K562 (cell line): Measurements from ENCODE around the gene RMC1. TPM values are rescaled to one million over a fixed set of nuclear protein-coding genes. Genes with fewer than 3 reads are reported as not detected.

Source experiments
- ATAC-seq: fragments of 200-7000 bp; cut with Tn5 transposase; 3 replicates; pipeline ENCODE4 v1.9.1; 2020; ENCODE audit warnings: moderate library complexity
- BruUV-seq: library from RNA; stranded (reverse); fragments of 400-500 nt; replicated peaks from 2 replicates; lab custom pipeline; 2021; lab: Mats Ljungman, UMichigan
- CTCF ChIA-PET: fragments of 300-600 bp; formaldehyde crosslinking; extraction: SDS; loops from one replicate; lab custom pipeline; 2021; ENCODE audit warnings: low intra/inter-chr PET ratio; lab: Yijun Ruan, JAX
- POLR2A ChIA-PET: fragments of 300-600, 350-650 bp; sonication (Branson Sonifier 250); formaldehyde crosslinking; extraction: SDS; loops from one replicate; lab custom pipeline; 2021; ENCODE audit warnings: antibody characterized with exemption, inconsistent platforms; lab: Yijun Ruan, JAX
- DNase-seq, 4 experiments: peaks; one replicate each; pipeline versions ENCODE4 v3.0.0 to v3.0.0-alpha.2; 2011 to 2018; ENCODE audit warnings: low spot score in 3 of 4, mixed read lengths in 3 of 4; ENCODE audit errors: extremely low read depth in 1 of 4
- FAIRE-seq: peaks from 2 replicates; lab custom pipeline; 2011; peaks lifted over from hg19 to GRCh38; lab: Jason Lieb, UNC
- H2AFZ ChIP-seq: 2 replicates; pipeline ENCODE4 v1.6.0; 2011; ENCODE audit warnings: low read depth, low read length, control low read depth, inconsistent platforms
- H3K27ac ChIP-seq: fragments of 200-600 bp; 3 replicates; pipeline ENCODE4 v1.8.0; 2011; ENCODE audit warnings: low read depth, mild to moderate bottlenecking, control low read depth, inconsistent platforms, low read length, moderate library complexity, mixed read lengths; ENCODE audit errors: extremely low read depth
- H3K27me3 ChIP-seq, 2 experiments: fragments of 300-600 bp in 1 of 2; 2 replicates in 1 of 2; 3 replicates in 1 of 2; pipeline versions ENCODE4 v1.6.0 to v1.8.0; 2011; ENCODE audit warnings: inconsistent platforms in 2 of 2, low read length in 2 of 2, mild to moderate bottlenecking in 1 of 2, mixed read lengths in 1 of 2, moderate library complexity in 1 of 2; ENCODE audit not compliant: control insufficient read depth in 2 of 2, insufficient read depth in 2 of 2
- H3K36me3 ChIP-seq: fragments of 300-600 bp; 3 replicates; pipeline ENCODE4 v1.8.0; 2011; ENCODE audit warnings: mild to moderate bottlenecking, low read length, inconsistent platforms; ENCODE audit not compliant: control insufficient read depth, insufficient read depth
- H3K4me1 ChIP-seq, 2 experiments: fragments of 200-600 bp in 1 of 2; replicated peaks in 1 of 2; 2 replicates in 1 of 2; 3 replicates in 1 of 2; pipeline versions ENCODE4 v1.5.1 to v1.8.0; 2011; ENCODE audit warnings: inconsistent platforms in 2 of 2, low read length in 2 of 2, mild to moderate bottlenecking in 1 of 2, mixed read lengths in 1 of 2, moderate library complexity in 1 of 2; ENCODE audit not compliant: control insufficient read depth in 2 of 2, insufficient read depth in 2 of 2
- H3K4me2 ChIP-seq: 2 replicates; pipeline ENCODE4 v1.6.1; 2011; ENCODE audit warnings: low read length, control low read depth, inconsistent platforms, mixed read lengths; ENCODE audit not compliant: insufficient read depth
- H3K4me3 ChIP-seq: fragments of 200-600 bp; sonication (generic), shearing (Covaris generic); 2 replicates; pipeline ENCODE4 v1.5.1; 2016; ENCODE audit warnings: control low read depth, inconsistent platforms
- H3K79me2 ChIP-seq: fragments of 200-600 bp; 3 replicates; pipeline ENCODE4 v1.8.0; 2011; ENCODE audit warnings: low read length, inconsistent platforms; ENCODE audit not compliant: control insufficient read depth, insufficient read depth
- H3K9ac ChIP-seq, 2 experiments: 2 replicates each; pipeline versions ENCODE4 v1.6.0 to v1.6.1; 2011; ENCODE audit warnings: low read depth in 2 of 2, low read length in 2 of 2, control low read depth in 1 of 2, inconsistent platforms in 1 of 2, mild to moderate bottlenecking in 1 of 2, mixed read lengths in 1 of 2; ENCODE audit not compliant: insufficient read depth in 1 of 2
- H3K9me1 ChIP-seq: one replicate; pipeline ENCODE4 v1.6.0; 2011; ENCODE audit warnings: inconsistent platforms, mild to moderate bottlenecking, low read length, moderate library complexity; ENCODE audit not compliant: control insufficient read depth, insufficient read depth
- H3K9me3 ChIP-seq: replicated peaks from 2 replicates; pipeline ENCODE4 v1.5.1; 2011; ENCODE audit warnings: low read depth, low read length, inconsistent platforms; ENCODE audit not compliant: control insufficient read depth, insufficient read depth
- H4K20me1 ChIP-seq: replicated peaks from 2 replicates; pipeline ENCODE4 v1.6.1; 2011; ENCODE audit warnings: low read length, inconsistent platforms, mixed read lengths; ENCODE audit not compliant: control insufficient read depth, insufficient read depth
- BCOR ChIP-seq: fragments of 450-650 bp; IDR thresholded peaks from 2 replicates; pipeline ENCODE4 v1.6.1; 2016
- CHD1 ChIP-seq: fragments of 200-600 bp; sonication (generic); IDR thresholded peaks from one replicate; pipeline ENCODE4 v1.6.1; 2012; ENCODE audit warnings: mild to moderate bottlenecking, moderate library complexity, low read length, inconsistent platforms
- DLX4 ChIP-seq: fragments of 250-450 bp; sonication (Bioruptor Pico); IDR thresholded peaks from 2 replicates; pipeline ENCODE4 v1.6.1; 2021; ENCODE audit warnings: mild to moderate bottlenecking
- ELF1 ChIP-seq: fragments of 200-800 bp; sonication (Bioruptor generic); IDR thresholded peaks from 2 replicates; pipeline ENCODE4 v1.6.1; 2016; ENCODE audit warnings: missing genetic modification characterization, missing compliant biosample characterization
- HCFC1 ChIP-seq: IDR thresholded peaks from 2 replicates; pipeline ENCODE4 v1.6.1; 2012; ENCODE audit warnings: low read depth, low read length, improper control_type of control experiment
- JUNB ChIP-seq: fragments of 450-650 bp; formaldehyde crosslinking; conservative IDR thresholded peaks from 2 replicates; pipeline ENCODE4 v1.4.0; 2020; ENCODE audit warnings: mild to moderate bottlenecking
- LARP7 ChIP-seq: fragments of 450-650 bp; IDR thresholded peaks from 2 replicates; pipeline ENCODE4 v1.6.1; 2016
- MIER1 ChIP-seq: fragments of 450-650 bp; IDR thresholded peaks from 2 replicates; pipeline ENCODE4 v1.6.1; 2016; ENCODE audit warnings: antibody characterized with exemption, mild to moderate bottlenecking, low read depth
- NFE2L1 ChIP-seq: fragments of 450-650 bp; IDR thresholded peaks from 2 replicates; pipeline ENCODE4 v1.6.1; 2016; ENCODE audit warnings: missing genetic modification characterization, low read depth, mild to moderate bottlenecking, missing compliant biosample characterization, moderate library complexity, borderline replicate concordance
- NKRF ChIP-seq: fragments of 450-650 bp; IDR thresholded peaks from 2 replicates; pipeline ENCODE4 v1.6.1; 2016; ENCODE audit warnings: borderline replicate concordance
- RB1 ChIP-seq: fragments of 450-650 bp; IDR thresholded peaks from 2 replicates; pipeline ENCODE4 v1.6.1; 2017; ENCODE audit warnings: low read depth, mild to moderate bottlenecking
- RBM15 ChIP-seq: fragments of 200-400 bp; formaldehyde crosslinking; IDR thresholded peaks from 2 replicates; pipeline ENCODE4 v1.6.1; 2018; ENCODE audit warnings: mild to moderate bottlenecking, low read length, moderate library complexity; ENCODE audit not compliant: insufficient read depth
- TCF7L2 ChIP-seq: fragments of 150-350 bp; IDR thresholded peaks from 2 replicates; pipeline ENCODE4 v1.6.1; 2016; ENCODE audit warnings: low read depth, mild to moderate bottlenecking, low read length, moderate library complexity
- TGIF2 ChIP-seq: sonication (generic); formaldehyde crosslinking; IDR thresholded peaks from 2 replicates; pipeline ENCODE4 v1.8.1; 2022; ENCODE audit warnings: mild to moderate bottlenecking, missing genetic modification reagents, moderate library complexity
- XRCC4 ChIP-seq: IDR thresholded peaks from one replicate; pipeline ENCODE4 v1.6.1; 2011; ENCODE audit not compliant: insufficient read depth, insufficient read length; ENCODE audit errors: extremely low read depth
- ZFX ChIP-seq: sonication (generic); formaldehyde crosslinking; IDR thresholded peaks from 2 replicates; pipeline ENCODE4 v1.8.0; 2022; ENCODE audit warnings: mild to moderate bottlenecking, missing genetic modification reagents, moderate library complexity
- ZNF436 ChIP-seq: fragments of 250-450, 450-650 bp; sonication (Bioruptor Pico); formaldehyde crosslinking; IDR thresholded peaks from 2 replicates; pipeline ENCODE4 v1.7.0; 2020; ENCODE audit warnings: mild to moderate bottlenecking
- ZNF589 ChIP-seq: fragments of 200-800 bp; sonication (Bioruptor generic); IDR thresholded peaks from 2 replicates; pipeline ENCODE4 v1.6.1; 2016; ENCODE audit warnings: low read depth, missing genetic modification characterization, missing compliant biosample characterization
- ZNF695 ChIP-seq: fragments of 450-650 bp; formaldehyde crosslinking; IDR thresholded peaks from 2 replicates; pipeline ENCODE4 v1.4.0; 2020; ENCODE audit warnings: mild to moderate bottlenecking, moderate library complexity
- WGBS: fragments of 100-300 bp; shearing (Covaris generic); methylation state at CpG from one replicate; pipeline ENCODE4 v1.1.6; 2016; ENCODE audit warnings: low coverage, mixed read lengths; ENCODE audit not compliant: insufficient coverage; ENCODE audit errors: missing lambda C conversion rate; 5-methylcytosine and 5-hydroxymethylcytosine counted together
- in situ Hi-C: fragments of 300-500 bp; cut with MboI; formaldehyde crosslinking; loops from 4 replicates; pipeline ENCODE4 v1.15.0; 2018; ENCODE audit warnings: inconsistent platforms, mixed read lengths
- intact Hi-C: fragments of 100-400 bp; cut with micrococcal nuclease; formaldehyde crosslinking; loops from 2 replicates; pipeline ENCODE4 v1.14.2; 2022
- polyA plus RNA-seq, 8 experiments: library from polyadenylated mRNA; depleted of rRNA in 4 of 8; stranded (reverse) in 5 of 8; unstranded in 3 of 8; fragments of >200 nt; fragmentation: Nextera tagmentation in 2 of 8; fragmentation: Illumina TruSeq in 1 of 8; extraction: Ambion mirVana in 2 of 8; extraction: Trizol in 1 of 8; gene quantifications; 2 replicates each; pipeline versions ENCODE4 v1.2.1 to v1.2.3, GENCODE V29; 2011 to 2014; ENCODE audit warnings: inconsistent platforms in 1 of 8, missing spikeins in 1 of 8
- total RNA-seq, 7 experiments: library from RNA; depleted of rRNA in 6 of 7; stranded (reverse); fragments of >200 nt in 6 of 7; fragmentation: Illumina TruSeq in 2 of 7; extraction: Trizol in 2 of 7; gene quantifications; 2 replicates each; pipeline versions ENCODE4 v1.2.1 to v1.2.3, GENCODE V29; 2011 to 2021; ENCODE audit warnings: low replicate concordance in 1 of 7
- TF ChIP-seq, protein P1 (sequence below): fragments of 250-450 bp; sonication (Bioruptor Pico); IDR thresholded peaks from 2 replicates; pipeline ENCODE4 v1.9.0; 2021; ENCODE audit warnings: mild to moderate bottlenecking, inconsistent platforms

RMC1 gene
- total and polyA plus RNA-seq, 9 of the 15 experiments (the other 6 are each of a cell fraction or from before 2014, with no cell fraction given), result 7.5 to 42.4 (median 35.5) TPM

DNA sequence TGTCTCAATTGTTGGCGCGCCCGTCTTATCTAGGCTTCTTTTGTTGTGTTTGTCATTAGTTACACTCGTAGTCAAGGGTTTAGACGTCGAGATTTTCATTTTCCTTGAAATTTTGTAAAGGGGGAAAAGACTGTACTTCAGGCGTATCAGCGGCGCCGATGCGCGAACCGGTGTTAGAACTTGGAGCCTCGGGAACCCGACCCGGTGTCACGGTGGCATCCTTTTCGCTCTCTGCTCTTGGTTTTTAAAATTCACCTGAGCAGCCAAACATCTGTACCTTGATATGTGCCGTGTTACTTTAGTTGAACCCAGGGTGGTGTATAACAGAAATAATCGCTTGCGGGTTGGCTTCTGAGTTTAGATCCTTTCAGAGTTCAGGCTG is 643 bp downstream of the RMC1 start:
- ChIA-PET CTCF (no interaction called here), POLR2A (interaction anchor here (0.6 to 1.6 kb wide), 2 partner anchors 12 to 138 kb away, joined by 3 to 5 read pairs; no protein-coding TSS in a partner anchor)
- H3K9me1 ChIP-seq, result peaks cover 3% of the 10 kb centered on the region
- in situ Hi-C loops, result loop anchor here (10.0 kb wide), 1 partner anchor 211 kb away; no protein-coding TSS in a partner anchor
- ATAC-seq, result no peak
- BruUV-seq, result no TSS peak
- peaks cover 18% of the 10 kb centered on the region for H3K79me2 ChIP-seq
- peak overlapping the region; percentile 84 to 92 for H3K9ac ChIP-seq
- 2% methylated on average over 21 of the region's 21 CpGs for WGBS
- H2AFZ ChIP-seq, result peak overlapping the region; percentile 84
- peaks cover 20 to 21% of the 10 kb centered on the region in 2 experiments; a peak in 4 of 5 replicates for H3K4me1 ChIP-seq
- H3K36me3 ChIP-seq, result peaks cover 33% of the 10 kb centered on the region
- H3K27me3 ChIP-seq, result no peaks in the 10 kb centered on the region
- peak overlapping the region; percentile 89 for H3K4me2 ChIP-seq
- H3K27ac ChIP-seq, result peak overlapping the region; percentile 70
- H4K20me1 ChIP-seq, result 0 out of 2 replicates have a peak, but pooled peaks cover 3% of the 10 kb centered on the region
- H3K9me3 ChIP-seq, result no peaks in the 10 kb centered on the region
- H3K4me3 ChIP-seq, result peak overlapping the region; percentile 84
- DNase-seq, result no peak
- intact Hi-C loops, result loop anchor here (1.0 to 10.0 kb wide), 6 partner anchors 206 to 707 kb away; partner anchors contain the start of gene CABLES1
- FAIRE-seq, result no peak
- TF ChIP-seq TCF7L2 (no peak), HCFC1 (no peak), ZFX (CRISPR knock-in tag) (no peak), MIER1 (0 out of 2 replicates have a peak, but pooled peaks have one; percentile 41), RBM15 (no peak), XRCC4 (no peak), RB1 (no peak), NKRF (0 out of 2 replicates have a peak, but pooled peaks have one; percentile 33), DLX4 (CRISPR knock-in tag) (no peak), BCOR (0 out of 2 replicates have a peak, but pooled peaks have one; percentile 9), ZNF436 (CRISPR knock-in tag) (no peak), LARP7 (no peak), JUNB (CRISPR knock-in tag) (no peak), NFE2L1 (tag) (no peak), ELF1 (no peak), ZNF695 (0 out of 2 replicates have a peak, but pooled peaks have one; percentile 17), ZNF589 (CRISPR knock-in tag) (no peak), TGIF2 (CRISPR knock-in tag) (no peak), CHD1 (peak; percentile 28)
- TF ChIP-seq, protein P1, sequence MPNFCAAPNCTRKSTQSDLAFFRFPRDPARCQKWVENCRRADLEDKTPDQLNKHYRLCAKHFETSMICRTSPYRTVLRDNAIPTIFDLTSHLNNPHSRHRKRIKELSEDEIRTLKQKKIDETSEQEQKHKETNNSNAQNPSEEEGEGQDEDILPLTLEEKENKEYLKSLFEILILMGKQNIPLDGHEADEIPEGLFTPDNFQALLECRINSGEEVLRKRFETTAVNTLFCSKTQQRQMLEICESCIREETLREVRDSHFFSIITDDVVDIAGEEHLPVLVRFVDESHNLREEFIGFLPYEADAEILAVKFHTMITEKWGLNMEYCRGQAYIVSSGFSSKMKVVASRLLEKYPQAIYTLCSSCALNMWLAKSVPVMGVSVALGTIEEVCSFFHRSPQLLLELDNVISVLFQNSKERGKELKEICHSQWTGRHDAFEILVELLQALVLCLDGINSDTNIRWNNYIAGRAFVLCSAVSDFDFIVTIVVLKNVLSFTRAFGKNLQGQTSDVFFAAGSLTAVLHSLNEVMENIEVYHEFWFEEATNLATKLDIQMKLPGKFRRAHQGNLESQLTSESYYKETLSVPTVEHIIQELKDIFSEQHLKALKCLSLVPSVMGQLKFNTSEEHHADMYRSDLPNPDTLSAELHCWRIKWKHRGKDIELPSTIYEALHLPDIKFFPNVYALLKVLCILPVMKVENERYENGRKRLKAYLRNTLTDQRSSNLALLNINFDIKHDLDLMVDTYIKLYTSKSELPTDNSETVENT (CRISPR knock-in tag), result no peak
